Activated naive CD4-positive, alpha-beta T cell treated with Interleukin-2 at 50 U/mL for 16 hours (primary cell): Measurements from ENCODE around the gene MALRD1.

Source experiments
- DNase-seq: peaks from one replicate; pipeline ENCODE4 v3.0.0-alpha.2; 2020

The MALRD1 gene

DNA sequence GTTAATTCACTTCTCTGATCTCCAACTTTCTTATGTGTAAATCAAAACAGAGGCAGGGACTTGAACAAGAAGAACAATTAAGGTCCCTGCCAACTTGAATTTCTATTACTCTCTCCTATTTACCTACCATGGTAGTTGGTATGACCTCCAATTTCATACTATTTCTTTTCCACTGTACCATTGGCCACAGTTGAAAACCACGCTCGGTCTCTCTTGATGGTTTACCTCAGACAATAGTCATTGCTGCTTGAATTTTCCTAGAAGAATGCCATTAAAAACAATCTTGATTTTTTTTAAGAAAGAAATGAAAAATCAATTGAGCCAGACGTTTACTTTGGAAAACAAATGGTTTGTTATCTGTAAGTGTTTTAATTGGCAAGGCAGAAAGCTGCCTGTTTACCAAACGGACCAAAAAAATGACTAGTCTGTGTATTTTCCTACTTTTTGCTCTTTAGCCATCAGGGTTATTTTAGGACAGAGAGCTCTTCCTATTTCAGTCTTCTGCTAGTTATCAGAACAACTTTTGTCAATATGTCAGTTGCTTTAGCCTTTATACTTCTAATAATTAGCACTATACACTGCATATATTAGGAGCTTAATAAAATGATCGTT lies 610.1 kb downstream of the MALRD1 start:
- no peak for DNase-seq

DNA sequence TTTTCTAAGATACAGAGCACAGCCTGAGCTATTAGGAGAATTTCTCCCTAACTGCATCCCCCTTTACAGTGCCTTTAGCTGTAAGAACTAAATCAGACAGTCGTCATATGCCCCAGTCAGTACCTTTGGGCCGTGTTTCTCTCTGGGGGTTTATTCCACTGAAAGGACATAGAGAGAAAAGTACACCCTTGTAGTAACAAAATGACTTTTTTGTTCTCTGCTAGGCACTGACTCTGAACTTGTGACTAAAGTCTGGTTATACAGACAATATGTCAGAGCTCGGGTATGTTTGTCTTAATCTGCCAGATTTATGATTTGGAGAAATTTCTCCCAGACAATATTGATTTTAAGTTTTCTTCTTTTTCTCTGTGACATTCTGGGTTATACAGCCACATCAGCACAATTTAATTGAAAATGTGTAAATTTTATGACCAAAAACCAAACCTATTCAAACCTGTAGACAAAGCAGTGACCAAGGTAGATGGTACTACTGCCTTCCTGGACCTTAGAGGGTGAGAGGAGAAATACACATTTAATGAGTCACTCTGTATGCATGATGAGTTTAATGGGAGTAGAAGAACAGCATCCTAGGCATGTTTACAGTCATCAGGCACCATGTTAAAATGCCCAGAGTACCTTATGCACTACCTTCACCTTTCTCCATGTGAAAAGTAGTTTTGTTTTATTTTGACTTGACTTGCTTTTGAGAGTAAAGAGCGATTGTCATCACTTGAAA lies 611.5 kb downstream of the MALRD1 start:
- DNase-seq, result no peak

DNA sequence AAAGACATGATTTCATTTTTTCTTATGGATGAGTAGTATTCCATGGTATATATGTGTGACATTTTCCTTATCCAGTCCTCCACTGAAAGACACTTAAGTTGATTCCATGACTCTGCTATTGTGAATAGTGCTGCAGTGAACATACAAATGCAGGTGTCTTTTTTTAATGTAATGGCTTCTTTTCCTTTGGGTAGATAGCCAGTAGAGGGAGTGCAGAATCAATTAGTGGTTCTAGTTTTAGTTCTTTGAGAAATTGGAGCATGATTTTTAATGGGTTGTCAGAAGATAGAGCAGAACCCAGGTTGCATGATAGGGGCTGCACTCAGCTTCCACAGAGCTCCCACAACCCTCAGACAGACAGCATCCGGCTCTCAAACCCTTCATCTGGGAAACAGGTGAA lies 614.7 kb downstream of the MALRD1 start:
- no peak for DNase-seq

DNA sequence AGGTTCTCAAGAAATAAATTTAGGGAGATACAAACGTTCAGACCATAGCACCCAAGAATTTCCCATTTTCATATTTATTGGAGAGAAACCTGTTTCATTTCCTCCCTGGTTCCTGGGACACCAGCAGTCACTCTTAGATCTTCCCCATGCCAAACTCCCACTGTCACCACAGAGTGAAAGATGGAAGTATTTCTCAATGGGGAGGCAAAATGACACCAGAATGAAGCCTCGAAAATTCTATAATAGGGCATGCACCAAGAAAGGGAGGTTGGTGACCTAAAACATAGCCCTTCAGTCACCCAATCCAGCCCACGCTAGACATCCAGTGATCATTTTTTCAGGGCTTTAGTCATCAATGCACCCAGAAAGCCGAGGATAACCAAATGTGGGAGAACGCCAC lies 619.5 kb downstream of the MALRD1 start:
- DNase-seq, result no peak

DNA sequence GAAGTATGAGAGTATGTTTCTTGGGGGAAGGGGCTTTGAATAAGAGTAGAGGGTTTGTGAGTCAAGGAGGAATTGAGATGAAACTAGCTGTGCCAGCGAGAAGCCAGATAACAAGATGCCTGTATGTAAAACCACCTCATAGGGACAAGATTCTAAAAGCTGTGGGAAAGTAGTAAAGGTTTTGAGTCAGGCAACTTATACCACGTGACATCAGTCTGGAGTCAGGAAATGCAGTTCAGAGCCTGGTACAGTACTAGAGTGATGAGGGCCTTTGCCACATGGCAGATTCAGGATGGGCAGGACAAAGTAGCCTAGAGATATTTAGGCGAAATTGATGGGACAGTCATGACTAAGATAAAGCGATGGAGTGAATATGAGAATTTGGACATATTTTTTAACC lies 627.5 kb downstream of the MALRD1 start:
- DNase-seq, result no peak

DNA sequence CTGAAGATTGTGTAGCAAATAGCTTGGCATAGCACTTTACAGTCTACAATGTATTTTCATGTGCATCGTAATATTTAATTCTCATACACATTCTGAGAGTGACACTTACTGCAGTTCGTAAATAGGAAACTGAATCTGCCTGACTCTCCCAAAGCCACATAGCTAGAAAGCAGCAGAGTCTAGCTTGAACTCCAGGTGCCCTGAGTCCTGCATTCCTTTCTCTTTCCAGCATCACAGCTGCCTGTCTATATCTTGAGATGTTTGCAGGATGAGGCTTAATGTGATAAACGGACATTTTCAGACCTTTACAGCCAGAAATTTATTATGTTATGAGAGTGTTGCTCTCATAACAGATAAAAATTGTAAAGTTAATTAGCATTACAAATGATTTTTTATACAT lies 634.8 kb downstream of the MALRD1 start:
- DNase-seq, result no peak

DNA sequence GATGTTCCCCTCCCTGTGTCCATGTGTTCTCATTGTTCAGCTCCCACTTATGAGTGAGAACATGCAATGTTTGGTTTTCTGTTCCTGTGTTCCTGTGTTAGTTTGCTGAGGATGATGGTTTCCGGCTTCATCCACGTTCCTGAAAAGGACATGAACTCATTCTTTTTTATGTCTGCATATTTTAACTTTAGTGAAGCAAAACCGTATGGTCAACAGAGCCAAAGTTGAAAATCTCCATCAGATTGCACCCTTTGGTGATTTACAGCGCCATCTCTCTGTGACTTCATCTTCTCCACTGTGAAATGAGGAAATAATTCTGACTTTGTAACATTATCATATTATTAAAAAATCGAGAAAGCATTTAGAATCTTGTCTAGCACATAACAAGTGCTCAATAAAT lies 635.4 kb downstream of the MALRD1 start:
- no peak for DNase-seq

DNA sequence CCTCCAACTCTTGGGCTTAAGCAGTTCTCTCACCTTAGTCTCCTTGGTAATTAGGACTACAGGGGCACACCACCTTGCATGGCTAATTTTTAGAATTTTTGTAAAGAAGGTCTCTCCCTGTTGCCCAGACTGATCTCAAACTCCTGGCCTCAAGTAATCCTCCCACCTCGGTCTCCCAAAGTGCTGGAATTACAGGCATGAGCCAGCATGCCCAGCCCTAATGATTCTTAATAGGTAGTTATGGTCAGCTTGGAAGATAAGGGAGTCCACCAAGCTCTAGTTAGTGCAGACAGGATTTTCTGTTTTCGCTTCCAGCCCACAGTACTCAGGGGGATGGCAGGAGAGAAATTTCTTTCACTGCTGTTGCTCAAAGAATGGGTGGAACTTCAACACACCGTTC lies 639.7 kb downstream of the MALRD1 start:
- no peak for DNase-seq

DNA sequence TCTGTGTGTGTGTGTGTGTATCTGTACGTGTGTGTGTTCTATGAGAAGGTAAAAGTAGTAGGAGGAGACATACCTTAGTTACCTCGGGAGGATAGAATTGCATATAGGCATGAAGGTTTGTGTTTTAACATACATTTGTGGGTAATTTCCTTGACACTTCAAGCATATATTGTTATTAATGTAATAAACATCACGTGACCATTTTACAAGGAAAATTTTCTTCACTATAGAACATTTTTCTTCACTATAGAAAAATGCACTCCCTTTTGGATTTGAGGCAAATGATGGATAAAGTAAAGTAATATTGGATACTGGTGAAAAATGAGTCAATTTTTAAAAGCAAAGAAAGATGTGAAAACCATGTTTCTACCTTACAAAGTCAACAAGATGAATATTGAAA lies 640.6 kb downstream of the MALRD1 start:
- DNase-seq, result no peak

DNA sequence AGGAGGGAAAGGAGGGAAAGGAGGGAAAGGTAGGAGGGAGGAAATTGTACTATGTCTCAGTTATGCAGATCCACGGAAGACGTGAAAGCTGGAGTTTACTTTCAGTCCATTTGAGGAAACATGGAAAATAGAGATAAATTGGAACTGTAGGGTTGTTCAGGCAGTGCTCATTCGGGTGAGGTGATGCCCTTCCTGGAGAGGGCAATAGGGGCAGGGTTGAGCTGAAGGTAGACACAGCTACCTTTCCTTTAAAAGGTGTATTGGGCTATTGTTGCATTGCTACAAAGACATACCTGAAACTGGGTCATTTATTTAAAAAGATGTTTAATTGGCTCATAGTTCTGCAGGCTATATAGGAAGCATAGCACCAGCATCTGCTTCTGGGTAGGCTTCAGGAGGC lies 650.7 kb downstream of the MALRD1 start:
- no peak for DNase-seq

DNA sequence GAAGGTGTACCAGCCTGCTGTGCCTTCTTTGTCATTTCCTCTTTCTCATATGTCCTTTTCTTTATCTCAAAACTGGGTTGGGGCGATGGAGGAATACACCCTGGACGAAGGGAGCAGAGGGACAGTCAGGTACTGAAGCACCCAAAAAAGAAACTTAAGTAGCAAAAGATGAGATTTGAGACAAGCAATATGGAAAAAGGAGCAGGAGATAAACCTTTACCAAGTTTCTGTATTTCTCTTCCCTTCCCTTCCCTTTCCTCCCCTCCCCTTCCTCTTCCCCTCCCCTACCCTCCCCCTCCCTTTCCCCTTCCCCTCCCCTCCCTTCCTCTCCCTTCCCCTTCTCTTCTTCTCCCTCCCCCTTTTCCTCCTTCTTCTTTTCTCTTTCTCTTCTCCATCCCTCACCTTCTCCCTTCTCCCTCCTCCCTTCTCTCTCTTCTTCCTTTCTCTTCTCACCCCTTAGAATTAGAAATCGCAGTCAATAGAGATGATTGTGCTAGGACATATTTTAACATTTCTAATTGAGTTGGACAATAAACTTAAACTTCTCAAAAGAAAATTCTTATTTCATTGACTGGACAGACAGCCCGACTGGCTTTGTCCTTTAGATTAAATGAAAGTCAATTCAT lies 652.9 kb downstream of the MALRD1 start:
- no peak for DNase-seq

DNA sequence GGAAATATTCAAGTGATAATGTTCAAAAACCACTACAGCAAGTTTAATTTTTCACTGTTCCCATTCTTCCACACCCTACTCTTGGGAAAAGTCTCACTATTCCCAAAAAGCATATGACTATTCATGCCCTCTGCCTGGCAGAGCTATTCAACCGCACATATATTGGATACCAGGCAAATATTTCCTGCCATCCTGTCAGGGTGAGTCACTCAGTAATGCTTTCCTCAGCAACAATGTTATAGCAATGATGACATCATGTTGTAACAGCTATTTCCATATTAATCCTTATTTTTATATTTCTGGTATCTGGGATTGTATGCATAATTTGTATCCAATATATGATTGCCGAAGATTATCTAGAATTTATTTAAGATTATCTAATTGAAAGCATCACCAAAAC lies 653.6 kb downstream of the MALRD1 start:
- no peak for DNase-seq

DNA sequence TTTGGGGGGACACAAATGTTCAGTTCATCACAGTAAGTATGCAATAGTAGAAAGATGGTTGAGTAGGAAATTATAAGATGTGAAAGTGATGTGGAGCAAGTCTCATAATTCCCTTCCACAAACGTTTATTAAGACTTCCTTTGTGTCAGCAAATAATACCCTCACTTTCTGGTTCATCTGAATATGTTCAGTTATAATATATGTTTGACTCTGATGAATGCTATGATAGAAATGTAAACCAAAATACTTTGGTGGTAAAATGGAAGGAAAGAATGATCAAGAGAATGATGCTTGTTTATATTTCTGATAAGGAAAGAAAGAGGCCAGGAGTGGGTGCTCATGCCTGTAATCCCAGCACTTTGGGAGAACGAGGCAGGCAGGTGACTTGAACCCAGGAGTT lies 655.9 kb downstream of the MALRD1 start:
- DNase-seq, result no peak

DNA sequence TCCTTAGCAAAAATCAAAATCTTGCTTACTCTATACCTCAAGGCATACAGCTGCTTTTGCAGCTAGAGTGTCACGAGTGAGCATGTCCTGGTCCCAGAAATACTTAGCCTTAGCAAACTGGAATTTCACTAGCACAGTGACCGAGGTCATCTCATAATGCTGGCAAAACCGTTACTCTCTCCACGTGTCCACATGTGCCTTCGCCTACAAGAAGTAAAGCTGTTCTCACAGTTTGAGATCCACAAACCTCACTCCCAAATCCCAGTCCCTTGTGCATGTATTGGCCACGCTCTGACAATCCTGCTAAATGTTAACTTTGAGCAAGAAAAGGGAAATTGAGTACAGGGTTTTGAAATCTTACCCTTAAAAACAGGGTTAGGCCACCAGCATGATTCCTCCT lies 656.6 kb downstream of the MALRD1 start:
- DNase-seq, result no peak

DNA sequence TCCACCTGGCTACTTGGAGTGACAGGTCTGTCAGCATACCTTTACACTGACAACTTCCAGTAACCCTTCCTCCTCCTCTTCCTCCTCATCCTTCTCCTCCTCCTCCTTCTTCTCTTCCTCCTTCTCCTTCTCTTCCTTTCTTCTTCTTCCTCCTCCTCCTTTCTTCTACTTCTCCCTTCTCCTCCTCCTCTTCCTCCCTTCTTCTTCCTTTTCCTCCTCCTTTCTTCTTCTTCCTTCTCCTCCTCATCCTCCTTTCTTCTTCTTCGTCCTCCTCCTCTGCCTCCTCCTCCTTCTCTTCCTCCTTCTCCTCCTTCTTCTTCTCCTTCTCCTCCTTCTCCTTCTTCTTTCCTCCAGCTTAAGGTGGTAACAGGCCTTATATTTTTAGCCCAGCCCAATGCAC lies 658.3 kb downstream of the MALRD1 start:
- DNase-seq, result no peak

DNA sequence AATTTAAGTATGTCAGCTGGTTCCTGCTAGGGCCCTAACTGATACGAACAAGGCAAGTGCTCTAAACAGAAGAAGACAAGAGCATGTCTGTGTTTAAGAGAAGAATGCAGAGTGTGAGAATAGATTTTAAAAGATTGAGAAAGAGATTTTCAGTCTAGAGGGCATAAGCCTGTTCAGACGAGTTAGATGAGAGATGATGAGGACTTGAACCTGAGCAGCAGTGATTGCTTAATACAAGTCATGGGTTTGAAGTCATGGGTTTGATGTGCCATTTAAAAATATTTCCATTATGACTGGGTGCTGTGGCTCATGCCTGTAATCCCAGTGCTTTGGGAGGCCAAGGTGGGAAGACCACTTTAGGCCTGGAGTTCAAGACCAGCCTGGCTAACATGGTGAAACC lies 658.8 kb downstream of the MALRD1 start:
- no peak for DNase-seq

DNA sequence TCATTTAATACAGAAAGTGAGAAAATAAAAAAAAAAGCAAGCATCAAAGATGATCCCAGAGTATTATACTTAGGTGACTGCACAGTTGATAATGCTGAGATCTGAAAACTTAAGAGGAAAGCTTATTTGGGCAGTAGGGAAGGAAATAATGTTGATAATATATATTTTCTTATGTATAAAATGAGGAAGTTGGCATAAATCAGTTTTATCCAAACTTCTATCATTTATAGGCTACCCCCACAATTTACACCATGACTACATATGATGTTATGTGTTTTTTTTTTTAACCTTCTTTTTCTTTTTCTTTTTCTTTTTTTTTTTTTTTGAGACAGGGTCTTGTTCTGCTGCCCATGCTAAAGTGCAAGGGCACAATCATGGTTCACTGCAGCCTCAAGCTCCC lies 659.4 kb downstream of the MALRD1 start:
- DNase-seq, result no peak

DNA sequence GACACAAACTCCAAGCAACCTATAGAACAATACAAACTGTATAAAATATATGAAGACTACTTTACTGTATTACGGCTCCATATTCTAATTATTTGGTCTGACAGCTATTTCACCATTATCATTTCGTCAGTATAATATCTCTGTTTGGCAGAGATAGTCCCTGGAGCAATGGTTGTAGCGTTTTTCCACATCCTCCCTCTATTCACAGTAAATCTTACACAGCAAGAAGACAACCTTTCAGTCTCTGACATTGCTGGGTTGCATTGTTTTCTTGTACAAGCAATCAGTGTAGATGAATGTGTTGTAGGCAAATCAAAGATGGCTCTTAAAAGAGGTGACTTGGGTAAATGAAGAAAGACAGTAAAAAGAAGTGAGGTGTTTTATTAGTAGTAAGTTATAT lies 662.0 kb downstream of the MALRD1 start:
- DNase-seq, result no peak

DNA sequence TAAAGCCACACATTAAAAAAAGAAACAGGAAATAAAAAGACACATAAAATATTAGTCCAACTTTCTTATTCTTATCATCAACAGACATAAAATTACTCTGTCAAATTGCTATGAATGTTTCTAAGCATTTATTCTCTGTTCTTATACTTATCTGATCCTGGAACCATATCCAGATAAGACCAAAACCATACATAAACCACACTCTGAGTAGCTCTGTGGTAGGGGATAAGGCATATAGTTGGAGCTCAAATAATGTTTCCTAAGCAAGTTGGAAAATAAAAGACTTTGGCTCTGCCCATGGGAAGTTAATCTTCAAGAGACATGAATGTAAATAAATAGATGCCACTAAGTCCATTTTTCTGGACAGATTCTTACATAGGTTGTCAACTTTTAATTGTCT lies 664.6 kb downstream of the MALRD1 start:
- DNase-seq, result no peak

DNA sequence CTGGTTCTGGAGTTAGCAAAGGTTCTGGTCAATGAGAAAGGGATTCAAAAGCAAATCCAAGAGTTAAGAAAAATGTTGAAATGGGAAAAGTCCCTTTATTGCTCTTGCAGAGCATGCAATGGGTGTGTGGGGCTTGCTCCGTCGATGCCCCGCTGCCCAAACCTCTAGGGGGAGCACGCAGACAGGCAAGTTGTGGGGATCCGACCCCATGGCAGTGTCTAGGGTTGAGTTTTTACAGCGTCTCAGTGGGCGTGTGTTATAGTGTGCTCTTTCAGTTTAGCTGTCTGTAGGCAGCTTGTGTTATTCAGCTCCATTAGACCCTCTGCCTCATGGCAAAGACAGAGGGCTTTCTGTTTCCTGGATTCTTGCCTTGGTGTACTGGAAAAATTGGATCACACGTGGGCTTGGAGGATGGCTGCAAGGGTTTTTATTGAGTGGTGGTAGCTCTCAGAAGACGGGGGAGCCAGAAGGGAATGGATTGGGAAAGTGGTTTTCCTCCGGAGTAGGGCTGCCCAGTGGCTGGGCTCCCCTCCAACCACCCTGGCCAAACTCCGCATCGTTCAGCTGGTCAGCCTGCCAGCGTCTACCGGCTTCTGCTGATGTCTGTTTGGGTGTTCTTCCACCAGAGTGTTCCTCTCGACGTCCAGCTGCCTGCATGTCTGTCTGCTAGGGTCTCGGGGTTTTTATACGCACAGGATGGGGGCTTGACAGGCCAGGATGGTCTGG lies 665.4 kb downstream of the MALRD1 start:
- no peak for DNase-seq

DNA sequence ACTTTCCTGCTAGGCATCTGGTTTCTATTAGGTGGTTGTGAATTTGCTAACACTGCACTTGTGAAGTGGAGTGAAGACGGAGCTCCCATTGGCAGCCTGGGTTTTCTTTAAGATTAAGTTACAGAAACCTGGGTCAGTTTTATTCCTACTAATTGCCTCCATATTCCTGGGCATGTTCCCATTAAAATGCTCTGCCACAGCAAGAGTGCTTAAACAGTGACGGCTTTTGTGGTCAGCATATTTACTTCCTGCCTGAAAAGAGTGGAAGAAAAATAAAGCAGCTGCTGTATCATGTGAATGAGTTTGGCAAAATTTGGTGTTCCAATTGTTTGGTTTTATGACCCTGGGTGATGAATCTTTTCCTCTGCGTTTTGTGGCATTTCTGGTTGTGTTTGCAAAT lies 670.7 kb downstream of the MALRD1 start:
- no peak for DNase-seq

DNA sequence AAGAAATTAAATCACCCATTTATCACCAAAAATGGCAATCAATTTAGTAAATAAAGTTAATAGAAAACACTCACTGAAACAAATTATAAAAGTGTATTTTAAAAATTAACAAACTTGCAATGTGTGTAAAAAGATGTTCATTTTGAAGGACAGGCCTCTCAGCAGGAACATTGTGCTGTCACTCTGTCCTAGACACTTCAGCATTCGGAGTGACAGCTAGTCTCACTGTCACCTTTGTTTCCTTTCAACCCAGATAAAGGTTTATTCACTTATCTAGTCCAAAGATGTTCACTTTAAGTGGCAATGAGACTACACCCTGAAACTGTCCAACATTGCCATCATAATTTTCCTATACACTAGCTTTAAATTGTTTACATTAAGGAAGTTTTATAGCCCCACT lies 675.7 kb downstream of the MALRD1 start:
- DNase-seq, result no peak

DNA sequence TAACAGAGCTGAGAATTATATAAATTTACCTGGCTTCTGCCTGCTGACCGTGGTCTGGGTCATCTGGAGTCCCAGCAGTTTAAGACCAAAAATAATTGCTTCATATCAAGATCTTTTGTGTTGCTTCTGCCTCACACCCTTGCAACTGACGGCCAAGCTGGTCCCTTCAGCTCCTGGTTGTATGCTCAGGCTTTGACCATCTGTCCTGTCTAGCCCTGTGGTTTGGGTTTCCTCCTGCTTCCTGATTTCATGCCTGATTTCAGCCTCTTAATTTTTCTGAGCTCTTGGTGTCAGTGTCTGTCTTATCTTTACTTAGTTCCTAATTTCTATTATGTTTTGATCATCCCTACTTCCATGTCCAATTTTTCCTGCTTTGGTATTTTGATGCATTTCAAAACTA lies 679.8 kb downstream of the MALRD1 start:
- no peak for DNase-seq

DNA sequence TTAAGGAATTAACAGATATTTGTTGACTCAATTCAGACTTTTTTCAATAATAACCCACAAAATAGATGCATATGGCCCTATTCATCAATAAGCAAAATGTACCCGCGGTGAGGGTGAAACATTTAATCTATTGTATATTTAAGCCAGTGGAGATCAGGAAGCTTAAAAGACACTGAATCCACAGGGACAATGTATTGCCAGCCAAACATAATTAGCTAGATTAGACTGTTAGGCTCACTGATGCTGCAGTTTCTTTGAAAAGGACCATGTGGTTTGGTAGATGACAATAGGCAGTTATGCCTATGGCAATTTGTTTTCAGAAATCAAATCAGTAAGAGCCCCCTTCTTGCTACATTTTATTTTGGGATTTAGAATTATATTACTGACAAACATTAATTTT lies 680.4 kb downstream of the MALRD1 start:
- DNase-seq, result no peak
